ENCODE data around the gene CLEC4M.
"Not testable (repeated sequence)": the region's sequence is repeated elsewhere in the genome, so short reads cannot be mapped to it uniquely, and the experiment has no call there.

Gene CLEC4M

DNA sequence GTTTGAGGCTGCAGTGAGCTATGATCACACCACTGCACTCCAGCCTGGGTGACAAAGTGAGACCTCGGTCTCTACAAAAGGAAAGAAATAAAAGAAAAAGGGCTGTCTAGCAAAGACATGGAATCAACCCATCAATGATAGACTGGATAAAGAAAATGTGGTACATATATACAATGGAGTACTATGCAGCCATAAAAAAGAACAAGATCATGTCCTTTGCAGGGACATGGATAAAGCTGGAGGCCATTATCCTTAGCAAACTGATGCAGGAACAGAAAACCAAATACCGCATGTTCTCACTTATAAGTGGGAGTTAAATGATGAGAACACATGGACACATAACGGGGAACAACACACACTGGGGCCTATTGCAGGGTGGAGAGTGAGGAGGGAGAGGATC is 53.0 kb downstream of the CLEC4M start:
- DNase-seq: not testable (repeated sequence)

DNA sequence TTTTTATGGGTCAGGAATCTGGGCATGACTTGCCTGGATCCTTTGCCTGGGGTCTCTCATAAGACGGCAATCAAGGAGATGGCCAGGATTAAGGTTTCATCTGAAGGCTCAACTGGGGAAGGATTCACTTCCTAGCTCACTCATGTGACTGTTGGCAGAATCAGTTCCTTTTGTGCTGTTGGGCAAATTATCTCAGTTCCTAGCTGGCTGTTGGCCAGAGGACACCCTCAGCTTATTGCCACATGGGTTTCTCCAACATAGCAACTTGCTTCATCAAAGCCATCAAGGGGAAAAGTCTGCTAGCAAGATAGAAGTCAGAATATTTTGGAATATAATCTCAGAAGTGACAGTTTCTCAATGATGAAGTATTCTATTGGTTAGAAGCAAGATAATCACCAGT is 54.8 kb downstream of the CLEC4M start:
- no peak for DNase-seq

DNA sequence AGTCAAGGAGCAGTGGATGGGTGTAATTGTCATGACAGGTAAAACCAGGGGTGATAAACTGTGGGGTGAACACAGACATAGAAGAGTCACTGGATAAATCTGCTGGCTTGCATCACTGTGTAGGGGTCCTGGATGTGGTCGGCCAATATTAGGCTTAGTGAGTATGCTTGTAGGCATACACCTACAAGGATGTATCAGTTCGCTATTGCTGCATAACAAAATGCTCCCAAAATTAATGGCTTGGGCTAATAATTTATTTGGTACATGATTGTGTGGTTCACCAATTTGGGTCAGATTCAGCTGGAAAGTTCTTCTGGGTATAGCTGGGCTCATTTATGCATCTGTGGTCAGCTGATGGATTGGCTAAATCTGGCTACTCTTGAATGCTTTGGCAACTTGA is 55.8 kb downstream of the CLEC4M start:
- no peak for DNase-seq

Measured in HCEC 1CT (cell line).